ENCODE measurements around the gene DMAC2.
"Not testable (repeated sequence)": the region's sequence is repeated elsewhere in the genome, so short reads cannot be mapped to it uniquely, and the experiment has no call there.

Gene DMAC2

DNA sequence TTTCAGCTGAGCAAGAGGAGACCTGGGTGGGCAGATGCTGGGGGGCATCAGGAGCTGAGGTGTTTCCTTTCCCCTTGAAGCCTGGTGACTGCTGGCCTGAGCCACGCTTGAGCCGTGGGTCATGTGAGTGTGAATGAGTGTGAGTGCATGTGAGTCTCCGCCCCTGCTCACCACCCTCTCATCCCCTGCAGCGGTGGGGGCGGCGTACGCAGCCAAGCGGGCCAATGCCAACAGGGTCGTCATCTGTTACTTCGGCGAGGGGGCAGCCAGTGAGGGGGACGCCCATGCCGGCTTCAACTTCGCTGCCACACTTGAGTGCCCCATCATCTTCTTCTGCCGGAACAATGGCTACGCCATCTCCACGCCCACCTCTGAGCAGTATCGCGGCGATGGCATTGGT, 17.7 kb downstream of the DMAC2 start:
- no peak for DNase-seq

DNA sequence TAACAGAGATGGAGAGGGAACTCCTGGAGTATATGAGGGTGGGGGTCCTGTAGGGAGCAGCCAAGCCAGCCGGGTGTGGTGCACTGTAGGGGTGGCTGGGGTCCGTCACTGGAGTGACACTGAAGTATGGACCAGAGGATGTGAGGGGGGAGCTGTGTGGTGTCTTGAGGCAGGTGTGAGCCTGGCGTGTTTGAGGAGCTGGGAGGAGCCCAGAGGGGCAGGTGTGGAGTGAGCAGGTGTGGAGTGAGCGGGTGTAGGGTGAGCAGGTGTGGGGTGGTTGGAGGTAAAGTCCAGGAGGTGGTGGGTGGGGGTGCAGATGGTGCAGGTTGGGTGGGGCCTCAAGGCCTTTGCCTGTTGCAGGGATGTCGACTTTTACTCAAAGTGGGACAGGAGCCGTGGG, 18.4 kb downstream of the DMAC2 start:
- DNase-seq, result no peak

DNA sequence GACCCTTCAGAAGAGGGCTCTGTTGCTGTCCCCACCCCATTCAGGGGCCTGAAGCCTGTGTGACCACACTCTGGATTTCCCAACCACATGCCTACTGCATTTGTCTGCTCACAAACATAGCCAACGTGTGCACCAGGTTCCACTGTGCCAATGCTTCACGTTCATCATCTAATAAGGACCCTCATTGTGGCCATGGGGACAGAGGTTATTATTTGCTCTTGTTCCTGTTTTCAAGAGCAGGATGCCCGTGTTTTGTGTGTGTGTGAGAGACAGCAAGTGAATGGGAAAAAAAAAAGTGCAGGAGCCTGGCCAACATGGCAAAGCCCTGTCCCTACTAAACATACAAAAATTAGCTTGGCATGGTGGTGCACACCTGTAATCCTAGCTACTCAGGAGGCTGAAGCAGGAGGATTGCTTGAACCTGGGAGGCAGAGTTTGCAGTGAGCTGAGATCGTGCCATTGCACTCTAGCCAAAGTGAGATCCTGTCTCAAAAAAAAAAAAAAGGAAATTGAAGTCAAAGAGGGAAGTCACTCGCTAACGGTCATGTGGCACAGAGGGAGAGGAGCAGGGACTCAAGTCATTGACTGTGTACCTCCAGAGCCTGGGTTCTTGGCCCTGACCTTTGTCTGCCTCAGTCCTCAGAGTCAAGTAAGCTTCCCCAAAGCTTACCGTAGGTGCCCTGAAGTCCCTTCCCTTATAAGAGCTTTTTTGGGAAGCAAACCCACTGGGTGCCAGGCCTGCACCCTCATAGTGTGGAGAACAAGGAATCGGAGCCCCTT, 19.4 kb downstream of the DMAC2 start:
- DNase-seq, result no peak

DNA sequence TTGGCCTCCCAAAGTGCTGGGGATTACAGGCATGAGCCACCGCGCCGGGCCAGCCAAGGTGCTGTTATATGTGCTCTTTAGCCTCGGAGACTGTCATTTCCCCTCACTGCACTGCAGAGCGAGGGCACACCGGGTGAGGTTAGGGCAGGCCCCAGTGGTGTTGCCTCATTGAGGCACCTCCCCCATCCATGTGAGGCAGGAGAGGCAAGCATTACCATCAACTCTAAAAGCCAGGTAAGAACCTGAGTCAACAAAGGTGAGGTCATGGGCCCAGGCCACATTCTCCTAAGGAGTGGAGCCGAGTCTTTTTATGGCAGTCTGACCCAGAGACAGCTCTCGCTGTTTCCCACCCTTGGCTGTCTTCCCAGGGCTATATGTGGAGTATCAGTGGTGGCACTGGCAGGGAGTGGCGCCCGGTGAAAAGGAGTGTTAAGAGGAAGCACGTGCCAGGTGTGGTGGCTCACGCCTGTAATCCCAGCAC, 23.5 kb downstream of the DMAC2 start:
- DNase-seq, result no peak

GRCh38 chr19:41415154-41415571, 24.5 kb downstream of the DMAC2 start:
- DNase-seq, result no peak

DNA sequence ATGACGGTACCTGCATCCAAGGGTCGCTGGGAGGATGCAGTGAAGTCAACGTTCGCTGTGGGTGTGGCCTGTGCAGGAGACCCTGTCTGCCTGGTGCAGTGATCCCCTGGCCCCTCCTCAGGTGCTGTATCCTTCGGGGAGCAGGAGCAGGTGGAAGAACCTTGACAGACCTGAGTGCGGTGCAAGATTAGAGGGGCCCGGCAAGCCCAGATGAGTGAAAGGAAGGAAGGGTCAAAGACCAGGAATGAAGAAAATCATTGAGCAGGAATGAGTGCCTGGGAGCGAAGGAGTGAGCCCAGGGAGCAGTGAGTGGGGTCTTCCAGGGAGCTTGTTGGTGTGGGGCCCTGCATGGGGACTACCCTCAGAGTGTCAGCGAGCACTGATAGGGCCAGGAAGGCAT, 25.3 kb downstream of the DMAC2 start:
- no peak for DNase-seq

DNA sequence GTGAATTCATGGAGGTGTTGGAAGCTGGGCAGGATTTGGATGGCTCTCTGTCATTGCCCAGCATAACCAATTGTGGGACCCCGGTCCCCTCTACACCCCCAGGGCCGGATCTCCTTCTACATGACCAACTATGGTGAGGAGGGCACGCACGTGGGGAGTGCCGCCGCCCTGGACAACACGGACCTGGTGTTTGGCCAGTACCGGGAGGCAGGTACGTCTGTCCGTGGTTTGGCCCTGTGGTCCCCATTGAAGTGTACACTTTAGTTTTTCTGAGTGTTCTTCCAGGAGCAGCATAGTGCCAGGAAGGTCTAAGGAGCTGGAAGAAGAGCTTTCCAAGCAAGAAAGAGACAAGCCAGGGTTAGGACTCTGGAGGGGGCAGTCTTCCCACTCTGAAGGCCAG, 25.8 kb downstream of the DMAC2 start:
- no peak for DNase-seq

DNA sequence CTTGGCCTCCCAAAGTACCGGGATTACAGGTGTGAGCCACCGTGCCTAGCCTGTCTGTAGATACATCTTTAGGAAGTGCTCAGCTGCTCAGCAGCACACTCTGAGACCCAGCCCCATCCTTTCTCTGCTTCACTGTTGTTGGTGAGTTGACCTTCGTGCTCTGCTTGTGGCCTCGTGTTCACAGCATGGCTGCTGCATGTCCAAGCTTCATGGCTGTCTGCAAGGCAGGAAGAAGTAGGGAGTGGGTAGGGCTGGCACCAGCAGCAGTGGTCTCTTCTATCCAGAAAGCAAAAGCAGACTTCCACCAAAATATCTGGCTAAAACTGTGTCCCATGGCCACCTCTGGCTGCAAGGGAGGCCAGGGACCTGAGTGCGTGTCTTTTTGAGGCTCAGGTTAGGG, 26.8 kb downstream of the DMAC2 start:
- no peak for DNase-seq

GRCh38 chr19:41411968-41412265, 27.8 kb downstream of the DMAC2 start:
- no peak for DNase-seq

- no peak for DNase-seq
Observed at GRCh38 chr19:41411100-41411967, 28.4 kb downstream of the DMAC2 start.

GRCh38 chr19:41410336-41411054, 29.2 kb downstream of the DMAC2 start:
- DNase-seq, result no peak

DNA sequence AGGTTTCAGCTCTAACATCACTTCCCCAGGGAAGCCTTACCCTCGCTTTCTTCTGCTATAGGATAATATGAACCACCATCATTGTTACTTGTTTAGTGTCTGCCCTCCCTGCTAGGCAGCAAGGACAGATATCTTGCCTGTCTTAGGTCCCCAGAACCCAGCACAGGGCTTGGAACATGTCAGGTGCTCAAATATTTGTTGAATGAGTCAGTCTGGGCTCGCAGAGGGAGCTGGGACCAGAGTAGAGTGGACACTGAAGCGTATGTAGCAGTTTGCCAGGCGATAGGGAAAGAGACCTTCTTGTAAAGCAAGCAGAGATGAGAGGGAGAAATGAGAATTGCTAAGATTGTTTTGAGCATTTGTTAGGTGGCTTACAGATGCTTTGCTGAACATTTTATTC, 30.4 kb downstream of the DMAC2 start:
- no peak for DNase-seq

DNA sequence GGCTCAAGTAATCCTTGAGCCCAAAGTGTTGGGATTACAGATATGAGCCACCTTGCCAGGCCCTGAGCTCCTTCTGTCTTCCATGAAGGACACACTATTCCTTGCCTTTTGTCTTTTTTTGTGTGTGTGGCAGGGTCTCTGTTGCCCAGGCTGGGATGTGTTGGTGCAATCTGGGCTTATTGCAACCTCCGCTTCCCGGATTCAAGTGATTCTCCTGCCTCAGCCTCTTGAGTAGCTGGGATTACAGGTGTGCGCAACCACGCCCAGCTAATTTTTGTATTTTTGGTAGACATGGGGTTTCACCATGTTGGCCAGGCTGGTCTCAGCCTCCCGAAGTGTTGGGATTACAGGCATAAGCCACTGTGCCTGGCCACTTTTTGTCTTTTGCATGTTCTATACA, 30.9 kb downstream of the DMAC2 start:
- not testable (repeated sequence) for DNase-seq

- DNase-seq, result no peak
Observed at GRCh38 chr19:41408256-41408655, 31.5 kb downstream of the DMAC2 start.

DNA sequence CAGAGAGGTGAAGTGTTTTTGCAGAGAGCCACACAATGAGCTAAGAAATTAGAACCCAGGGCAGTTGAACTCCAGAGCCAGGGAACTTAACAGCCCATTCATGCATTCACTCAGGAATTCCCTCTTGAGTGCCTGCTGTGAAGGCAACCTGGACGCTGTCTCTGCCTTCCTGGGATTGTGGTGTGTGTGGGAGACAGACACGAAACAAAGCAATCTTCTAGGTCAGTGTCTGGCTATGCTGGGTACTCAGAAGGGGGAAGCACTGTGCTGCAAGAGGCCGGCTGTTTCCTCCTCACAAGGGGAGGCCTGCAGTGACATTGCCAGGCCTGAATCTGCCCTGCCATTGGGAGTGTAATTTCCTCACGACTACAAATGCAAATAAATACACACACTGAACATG, 32.4 kb downstream of the DMAC2 start:
- DNase-seq, result no peak

GRCh38 chr19:41405776-41406175, 33.9 kb downstream of the DMAC2 start:
- DNase-seq, result no peak

DNA sequence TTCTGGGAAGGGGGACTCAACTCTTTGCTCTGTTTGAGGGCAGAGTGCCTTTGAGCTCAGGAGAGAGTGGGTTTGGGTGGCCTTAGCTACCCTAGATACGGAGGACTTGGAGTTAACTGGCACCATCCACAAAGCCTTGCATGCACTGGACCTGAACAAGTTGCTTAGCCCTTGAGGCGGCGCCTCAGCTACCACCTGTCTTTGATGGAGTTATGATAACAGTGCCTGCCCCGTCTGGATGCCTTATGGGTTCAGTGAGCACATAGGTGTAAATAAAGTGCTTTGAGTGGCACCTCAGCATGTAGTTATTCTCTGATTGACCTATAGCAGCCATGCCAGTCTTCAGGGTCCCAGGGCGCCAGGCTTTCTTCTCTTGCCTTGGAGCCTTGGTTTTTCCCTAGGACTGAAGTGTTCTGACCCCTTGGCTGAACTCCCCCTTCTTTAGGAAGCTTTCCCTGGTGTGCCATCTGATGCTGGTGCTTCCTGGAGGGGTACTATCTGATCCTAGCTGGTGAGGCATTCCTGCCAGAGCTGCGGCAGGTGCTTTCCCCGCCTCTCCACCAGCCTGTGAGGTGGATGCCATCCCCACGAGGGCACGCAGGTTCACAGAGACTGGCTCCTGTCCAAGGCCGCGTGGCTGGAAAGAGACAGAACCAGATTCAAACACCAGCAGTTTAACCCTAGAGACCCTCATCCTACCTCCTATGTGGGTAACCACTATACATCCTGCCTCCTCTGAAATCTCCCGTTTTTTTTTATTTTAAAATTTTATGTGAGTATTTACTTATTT, 36.3 kb downstream of the DMAC2 start:
- DNase-seq, result no peak

DNA sequence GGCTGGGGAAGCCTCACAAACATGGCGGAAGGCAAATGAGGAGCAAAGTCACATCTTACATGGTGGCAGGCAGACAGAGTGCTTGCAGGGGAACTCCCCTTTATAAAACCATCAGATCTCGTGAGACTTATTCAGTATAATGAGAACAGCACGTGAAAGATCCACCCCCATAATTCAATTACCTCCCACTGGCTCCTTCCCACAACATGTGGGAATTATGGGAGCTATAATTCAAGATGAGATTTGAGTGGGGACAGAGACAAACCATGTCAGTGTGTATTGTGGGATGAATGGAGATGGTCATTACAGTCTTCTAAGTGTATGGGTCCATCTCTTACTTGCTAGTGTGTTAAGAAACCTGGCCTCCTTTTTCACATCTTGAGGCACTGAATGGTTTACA, 37.7 kb downstream of the DMAC2 start:
- DNase-seq, result no peak

GRCh38 chr19:41401483-41401882, 38.2 kb downstream of the DMAC2 start:
- DNase-seq, result no peak

- DNase-seq, result no peak
Observed at GRCh38 chr19:41399525-41399924, 40.2 kb downstream of the DMAC2 start.

- no peak for DNase-seq
Observed at GRCh38 chr19:41399091-41399490, 40.6 kb downstream of the DMAC2 start.

DNA sequence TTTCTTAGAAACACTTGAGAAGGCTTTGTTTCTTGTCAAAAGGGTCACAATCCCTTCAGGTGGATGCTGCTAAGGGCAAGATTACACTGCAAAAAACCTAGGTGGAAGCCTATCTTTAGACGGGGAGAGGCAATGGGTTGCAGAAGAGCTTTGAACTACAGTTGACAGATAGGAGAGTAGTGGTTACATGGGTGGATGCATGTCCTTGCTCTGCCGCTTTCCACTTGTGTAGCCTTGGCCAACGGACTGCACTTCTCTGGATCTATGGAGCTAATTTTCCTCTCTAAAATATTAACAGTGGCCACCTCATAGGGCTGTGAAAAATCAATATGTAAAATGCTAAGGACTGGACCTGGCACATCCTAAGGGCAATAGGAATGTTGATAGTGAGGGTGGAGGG, 41.1 kb downstream of the DMAC2 start:
- DNase-seq, result no peak

DNA sequence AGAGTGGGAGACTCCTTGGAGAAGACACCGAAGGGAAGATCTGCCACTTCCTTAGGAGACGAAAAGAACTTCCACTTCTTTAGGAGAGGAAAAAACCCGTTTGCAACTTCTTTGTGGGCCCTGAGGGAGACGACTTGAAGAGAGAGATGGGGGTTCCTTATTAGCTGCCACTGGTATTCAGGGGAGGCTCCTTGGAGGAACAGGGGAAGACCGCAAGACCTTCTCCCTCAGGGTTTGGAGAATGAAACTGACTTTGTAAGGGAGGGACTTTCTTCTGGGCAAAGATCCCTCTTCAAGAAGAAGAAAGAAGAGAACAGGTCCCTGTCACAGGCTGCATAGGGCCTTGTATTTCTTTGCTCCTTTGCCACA, 41.7 kb downstream of the DMAC2 start:
- DNase-seq, result no peak

Data from activated naive CD4-positive, alpha-beta T cell treated with Interleukin-2 at 50 U/mL for 16 hours (primary cell).